Tibial artery (tissue), 4 donors: ENCODE data around the gene LPAR5.
A peak's percentile ranks its signal among the peaks of the same experiment; 100 is the strongest.

Source experiments
- DNase-seq, 2 donors: peaks; one replicate each; pipeline ENCODE4 v3.0.0-alpha.2; 2019
- H3K27ac ChIP-seq, 2 donors: fragments of 200-600 bp; sonication (generic) in 1 of 2; 1 replicate in 1 of 2; 2 replicates in 1 of 2; pipeline ENCODE4 v1.5.1; 2018 to 2019; ENCODE audit warnings: mild to moderate bottlenecking in 1 of 2
- H3K27me3 ChIP-seq, 2 donors: fragments of 200-600 bp; sonication (generic) in 1 of 2; one replicate each; pipeline versions ENCODE4 v1.5.1 to v1.6.0; 2016 to 2019
- H3K36me3 ChIP-seq, 3 donors: fragments of 200-600 bp; sonication (generic) in 2 of 3; one replicate each; pipeline ENCODE4 v1.5.1; 2016 to 2019; ENCODE audit warnings: mild to moderate bottlenecking in 2 of 3
- H3K4me1 ChIP-seq, 4 donors: fragments of 200-600 bp; sonication (generic) in 2 of 4; 1 replicate in 3 of 4; 2 replicates in 1 of 4; pipeline ENCODE4 v1.5.1; 2016 to 2019
- H3K4me3 ChIP-seq, 2 donors: fragments of 200-600 bp; sonication (generic) in 1 of 2; 1 replicate in 1 of 2; 2 replicates in 1 of 2; pipeline ENCODE4 v1.5.1; 2018 to 2019; ENCODE audit warnings: mild to moderate bottlenecking in 2 of 2
- H3K9me3 ChIP-seq, 3 donors: fragments of 200-600 bp; sonication (generic) in 1 of 3; one replicate each; pipeline ENCODE4 v1.5.1; 2016 to 2019
- CTCF ChIP-seq, 2 experiments: fragments of 200-600 bp in 1 of 2; fragments of 450-650 bp in 1 of 2; IDR thresholded peaks; one replicate each; pipeline ENCODE4 v1.5.1; 2017 to 2019; ENCODE audit warnings: antibody characterized with exemption in 2 of 2, mild to moderate bottlenecking in 1 of 2, moderate library complexity in 1 of 2
- intact Hi-C: fragments of 100-400 bp; cut with DNase I; formaldehyde crosslinking; loops from one replicate; pipeline ENCODE4 v1.15.0; 2023; ENCODE audit warnings: low total_unique reads

Gene LPAR5

GRCh38 chr12:6574576-6575295, 61.0 kb downstream of the LPAR5 start:
- DNase-seq = no peak
- no peak for TF ChIP-seq CTCF (IDR thresholded peaks at IDR 0.05)
- Histone ChIP-seq H3K4me3 (no peak overlapping the region), H3K36me3 (peaks cover 95 to 100% (median 95%) of the 10 kb centered on the region in 3 donors), H3K9me3 (no peaks in the 10 kb centered on the region), H3K4me1 (no peaks in the 10 kb centered on the region), H3K27me3 (no peaks in the 10 kb centered on the region), H3K27ac (no peak overlapping the region)
- intact Hi-C loops = no loop called here

GRCh38 chr12:6573001-6573400, 62.8 kb downstream of the LPAR5 start:
- no peak for TF ChIP-seq CTCF (IDR thresholded peaks at IDR 0.05)
- H3K4me3 ChIP-seq = no peak overlapping the region
- H3K27me3 ChIP-seq = no peaks in the 10 kb centered on the region
- no peaks in the 10 kb centered on the region for H3K9me3 ChIP-seq
- H3K27ac ChIP-seq = no peak overlapping the region
- intact Hi-C loops = no loop called here
- peaks cover 81 to 89% (median 84%) of the 10 kb centered on the region in 3 donors for H3K36me3 ChIP-seq
- peaks cover 0 to 9% (median 5%) of the 10 kb centered on the region in 4 donors for H3K4me1 ChIP-seq
- DNase-seq = no peak

- intact Hi-C loops = no loop called here
- Histone ChIP-seq H3K27ac (no peak overlapping the region), H3K4me3 (no peak overlapping the region), H3K4me1 (peaks cover 0 to 17% (median 13%) of the 10 kb centered on the region in 4 donors), H3K27me3 (no peaks in the 10 kb centered on the region), H3K9me3 (no peaks in the 10 kb centered on the region), H3K36me3 (peaks cover 55 to 77% (median 70%) of the 10 kb centered on the region in 3 donors)
- TF ChIP-seq CTCF (IDR thresholded peaks at IDR 0.05) = peak in 1 of 2 experiments; percentile 16
- no peak for DNase-seq
Measured at GRCh38 chr12:6570264-6570887, 65.4 kb downstream of the LPAR5 start.

GRCh38 chr12:6569786-6570185, 66.0 kb downstream of the LPAR5 start:
- TF ChIP-seq CTCF (IDR thresholded peaks at IDR 0.05) = no peak
- no peak for DNase-seq
- H3K9me3 ChIP-seq = no peaks in the 10 kb centered on the region
- intact Hi-C loops = no loop called here
- peaks cover 0 to 17% (median 13%) of the 10 kb centered on the region in 4 donors for H3K4me1 ChIP-seq
- peaks cover 49 to 77% (median 64%) of the 10 kb centered on the region in 3 donors for H3K36me3 ChIP-seq
- H3K27me3 ChIP-seq = no peaks in the 10 kb centered on the region
- H3K27ac ChIP-seq = no peak overlapping the region
- H3K4me3 ChIP-seq = no peak overlapping the region

- intact Hi-C loops = no loop called here
Measured at GRCh38 chr12:6569312-6569711, 66.4 kb downstream of the LPAR5 start.

More at GRCh38 chr12:6569312-6569711, 66.4 kb downstream of the LPAR5 start:
- H3K9me3 ChIP-seq = no peaks in the 10 kb centered on the region
- no peaks in the 10 kb centered on the region for H3K27me3 ChIP-seq
- no peak overlapping the region for H3K4me3 ChIP-seq
- DNase-seq = no peak
- H3K27ac ChIP-seq = peak overlapping the region; percentile 86 to 90
- peaks cover 44 to 75% (median 59%) of the 10 kb centered on the region in 3 donors for H3K36me3 ChIP-seq
- TF ChIP-seq CTCF (IDR thresholded peaks at IDR 0.05) = no peak
- H3K4me1 ChIP-seq = peaks cover 0 to 17% (median 13%) of the 10 kb centered on the region in 4 donors
